Right lobe of liver (tissue), 6 donors: Measurements from ENCODE around the gene TIPIN. TPM values are rescaled to one million over a fixed set of nuclear protein-coding genes. Genes with fewer than 3 reads are reported as not detected.

Experiments used
- ATAC-seq, 4 donors: fragments of 200-7000 bp; cut with Tn5 transposase; one replicate each; pipeline ENCODE4 v1.9.1; 2020; ENCODE audit warnings: mild to moderate bottlenecking in 4 of 4, moderate library complexity in 4 of 4
- DNase-seq, 3 donors: peaks; one replicate each; pipeline ENCODE4 v3.0.0-alpha.2; 2020
- H3K27ac ChIP-seq, 3 donors: fragments of 200-600 bp; one replicate each; pipeline ENCODE4 v1.8.0; 2022
- H3K27me3 ChIP-seq, 2 donors: fragments of 200-600 bp; one replicate each; pipeline ENCODE4 v1.8.0; 2022
- H3K36me3 ChIP-seq, 4 donors: fragments of 200-600 bp; sonication (generic) in 1 of 4; one replicate each; pipeline versions ENCODE4 v1.5.1 to v1.8.0; 2017 to 2022; ENCODE audit warnings: control low read depth in 1 of 4
- H3K4me1 ChIP-seq, 4 donors: fragments of 200-600 bp; sonication (generic) in 1 of 4; one replicate each; pipeline versions ENCODE4 v1.5.1 to v1.8.0; 2017 to 2022; ENCODE audit warnings: control low read depth in 1 of 4
- H3K4me3 ChIP-seq, 3 donors: fragments of 200-600 bp; one replicate each; pipeline ENCODE4 v1.8.0; 2022
- H3K9me3 ChIP-seq, 4 donors: fragments of 200-600 bp; sonication (generic) in 1 of 4; one replicate each; pipeline versions ENCODE4 v1.5.1 to v1.8.0; 2017 to 2022; ENCODE audit warnings: control low read depth in 1 of 4
- CTCF ChIP-seq, 4 donors: fragments of 200-600 bp in 3 of 4; fragments of 450-650 bp in 1 of 4; IDR thresholded peaks; one replicate each; pipeline versions ENCODE4 v1.5.1 to v1.8.0; 2016 to 2022; ENCODE audit warnings: antibody characterized with exemption in 4 of 4, mild to moderate bottlenecking in 2 of 4
- POLR2A ChIP-seq: fragments of 450-650 bp; IDR thresholded peaks from one replicate; pipeline ENCODE4 v1.6.1; 2017; ENCODE audit warnings: antibody characterized with exemption, mild to moderate bottlenecking
- WGBS: methylation state at CpG from one replicate; pipeline ENCODE4 v1.1.6; 2018; ENCODE audit warnings: low coverage, low lambda C conversion rate; ENCODE audit not compliant: insufficient coverage; ENCODE audit errors: missing lambda C conversion rate; 5-methylcytosine and 5-hydroxymethylcytosine counted together
- intact Hi-C, 2 donors: fragments of 100-400 bp; cut with DNase I; formaldehyde crosslinking; loops; one replicate each; pipeline versions ENCODE4 v1.11.2 to v1.14.1; 2022
- total RNA-seq, 6 experiments: library from RNA; depleted of rRNA in 2 of 6; stranded (reverse); fragments of >200 nt in 2 of 6; fragmentation: NEBNext Ultra II Directional in 3 of 6; extraction: Animal tissue kit (Norgen Biotek cat#: 25700) in 3 of 6; gene quantifications; one replicate each; pipeline versions ENCODE4 v1.1.0 to v1.2.4, GENCODE V29; 2016 to 2023
- donor health status: DM: no; HTN: yes; CAD: no.
- donor health status: DM: no; HTN: no; CAD: no.
- donor health status: DM: no; HTN: no; CAD: no.
- donor health status: DM: no; HTN: yes; CAD: no.
- donor health status: DM: no; HTN: yes; CAD: no.

TIPIN gene
- total RNA-seq, 6 experiments from 2014 or later, result 2.4 to 5.1 (median 2.9) TPM

DNA sequence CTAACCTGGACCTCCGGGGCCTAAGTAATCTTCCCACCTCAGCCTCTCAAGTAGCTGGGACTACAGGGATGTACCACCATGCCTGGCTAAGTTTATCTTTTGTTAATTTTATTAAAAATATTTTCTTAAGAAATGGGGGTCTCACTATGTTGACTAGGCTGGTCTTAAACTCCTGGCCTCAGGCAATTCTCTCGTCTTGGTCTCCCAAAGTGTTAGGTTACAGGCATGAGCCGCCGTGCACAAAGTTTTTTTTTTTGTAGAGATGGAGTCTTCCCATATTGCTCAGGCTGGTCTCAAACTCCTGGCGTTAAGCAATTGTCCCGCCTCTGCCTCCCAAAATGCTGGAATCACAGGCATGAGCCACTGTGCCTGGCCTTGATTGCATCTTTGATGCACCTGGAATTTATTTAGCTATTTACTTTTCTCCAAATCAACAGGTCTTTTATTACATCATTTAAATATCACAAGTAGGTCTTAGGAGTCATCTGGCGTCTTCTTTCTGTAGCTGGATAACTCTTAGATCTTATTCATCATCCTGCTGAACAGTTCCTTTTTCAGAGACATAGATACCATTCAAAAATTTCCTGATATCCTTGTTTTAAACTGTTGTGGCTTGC is 22.4 kb upstream of the TIPIN start:
- ATAC-seq, result no peak
- intact Hi-C loops, result no loop called here
- 92% methylated on average over 6 of the region's 7 CpGs for WGBS

DNA sequence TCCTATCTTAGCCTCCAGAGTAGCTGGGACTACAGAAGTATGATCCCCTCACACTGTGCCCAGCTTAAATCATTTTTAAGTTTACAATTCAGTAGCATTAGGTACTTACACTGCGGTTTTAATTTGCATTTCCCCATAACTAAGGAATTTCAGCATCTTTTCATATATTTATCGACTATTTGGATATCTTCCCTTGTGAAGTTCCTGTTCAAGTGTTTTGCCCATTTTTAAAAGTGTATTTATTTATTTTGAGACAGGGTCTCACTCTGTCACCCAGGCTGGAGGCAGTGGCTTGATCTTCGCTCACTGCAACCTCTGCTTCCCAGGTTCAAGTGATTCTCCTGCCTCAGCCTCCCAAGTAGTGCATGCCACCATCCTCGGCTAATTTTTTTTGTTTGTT is 17.7 kb upstream of the TIPIN start:
- Histone ChIP-seq H3K9me3 (no peaks in the 10 kb centered on the region), H3K27me3 (no peaks in the 10 kb centered on the region), H3K4me3 (no peak overlapping the region), H3K27ac (no peak overlapping the region), H3K4me1 (peaks cover 0 to 7% (median 0%) of the 10 kb centered on the region in 4 donors), H3K36me3 (no peaks in the 10 kb centered on the region)
- intact Hi-C loops, result no loop called here
- TF ChIP-seq CTCF (IDR thresholded peaks at IDR 0.05) (no peak), POLR2A (no peak)
- ATAC-seq (no peak), DNase-seq (no peak)
- WGBS, result 100% methylated on average over 2 of the region's 4 CpGs

More for the DNA sequence above, 22.4 kb upstream of the TIPIN start:
- H3K4me3 ChIP-seq, result no peak overlapping the region
- TF ChIP-seq POLR2A, result no peak
- no peak for TF ChIP-seq CTCF (IDR thresholded peaks at IDR 0.05)
- H3K27me3 ChIP-seq, result no peaks in the 10 kb centered on the region
- peaks cover 0 to 3% (median 0%) of the 10 kb centered on the region in 4 donors for H3K4me1 ChIP-seq
- no peaks in the 10 kb centered on the region for H3K36me3 ChIP-seq
- DNase-seq, result no peak
- no peaks in the 10 kb centered on the region for H3K9me3 ChIP-seq
- H3K27ac ChIP-seq, result no peak overlapping the region

DNA sequence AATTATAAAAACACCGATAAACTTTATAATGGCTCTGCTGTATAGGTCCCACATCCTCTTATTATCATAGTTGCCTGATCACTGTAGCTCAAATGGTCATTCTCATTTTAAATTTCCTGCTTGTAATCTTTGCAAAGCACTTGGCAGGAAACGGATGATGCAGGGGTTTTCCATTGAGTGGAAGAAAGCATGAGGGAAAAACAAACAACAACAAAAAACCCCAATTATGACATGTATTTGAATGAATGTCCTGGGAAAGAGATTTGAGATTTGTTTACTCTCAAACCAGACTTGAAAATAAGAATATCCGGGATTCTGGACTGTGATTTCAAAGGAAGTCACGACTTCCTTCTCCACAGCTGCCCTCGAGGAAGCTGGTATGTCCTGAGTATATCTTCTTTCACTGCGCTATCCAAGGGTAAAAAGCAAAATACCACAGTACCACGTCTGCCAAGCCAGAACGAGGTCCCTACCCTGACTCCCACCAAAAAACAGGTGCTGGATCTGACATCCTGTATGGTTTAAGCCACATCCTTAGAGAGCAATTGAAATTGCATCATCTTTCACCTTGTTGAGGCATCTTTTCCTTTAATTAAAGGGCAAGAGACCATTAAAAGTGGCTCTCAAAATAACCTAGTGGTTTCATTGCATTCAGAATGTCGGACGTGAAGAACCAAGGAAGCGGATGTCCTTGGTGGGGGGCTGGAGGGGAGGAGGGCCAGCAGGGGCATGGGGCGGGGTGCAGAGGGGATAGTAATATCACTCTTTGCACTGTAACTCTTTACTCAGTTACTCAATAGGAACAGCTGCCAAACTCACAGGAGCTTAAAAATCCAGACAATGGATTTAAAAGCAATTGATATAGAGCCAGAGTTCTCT is 13.5 kb upstream of the TIPIN start:
- ATAC-seq (peak; percentile 69 to 74 (median 72)), DNase-seq (no peak)
- Histone ChIP-seq H3K4me1 (peaks cover 0 to 4% (median 0%) of the 10 kb centered on the region in 4 donors), H3K36me3 (no peaks in the 10 kb centered on the region), H3K27ac (peak overlapping the region; percentile 35 to 79 (median 41)), H3K27me3 (no peaks in the 10 kb centered on the region), H3K9me3 (no peaks in the 10 kb centered on the region), H3K4me3 (peak overlapping the region in 2 of 3 donors; percentile 18 to 22)
- 5% methylated on average over 12 of the region's 12 CpGs for WGBS
- TF ChIP-seq POLR2A (no peak), CTCF (IDR thresholded peaks at IDR 0.05) (no peak)
- intact Hi-C loops, result no loop called here

- peak in 1 of 4 donors; percentile 51 for ATAC-seq
- 58% methylated on average over 3 of the region's 3 CpGs for WGBS
Observed at GRCh38 chr15:66364944-66365528, 8.6 kb upstream of the TIPIN start.

More at GRCh38 chr15:66364944-66365528, 8.6 kb upstream of the TIPIN start:
- intact Hi-C loops, result no loop called here
- Histone ChIP-seq H3K27me3 (no peaks in the 10 kb centered on the region), H3K27ac (no peak overlapping the region), H3K4me3 (no peak overlapping the region), H3K9me3 (no peaks in the 10 kb centered on the region), H3K36me3 (no peaks in the 10 kb centered on the region), H3K4me1 (peaks cover 0 to 2% (median 0%) of the 10 kb centered on the region in 4 donors)
- DNase-seq, result peak in 1 of 3 donors; percentile 2
- TF ChIP-seq CTCF (IDR thresholded peaks at IDR 0.05), result no peak
- TF ChIP-seq POLR2A, result no peak
